8988T (cell line): Measurements from ENCODE around the gene ST13.
A peak's percentile ranks its signal among the peaks of the same experiment; 100 is the strongest.
"Not testable (repeated sequence)": the region's sequence is repeated elsewhere in the genome, so short reads cannot be mapped to it uniquely, and the experiment has no call there.

Source experiments
- DNase-seq: peaks from one replicate; pipeline ENCODE4 v3.0.0; 2011

Gene ST13

GRCh38 chr22:40834619-40835018, 21.8 kb downstream of the ST13 start:
- no peak for DNase-seq

- DNase-seq, result no peak
Measured at GRCh38 chr22:40829131-40829530, 27.3 kb downstream of the ST13 start.

DNA sequence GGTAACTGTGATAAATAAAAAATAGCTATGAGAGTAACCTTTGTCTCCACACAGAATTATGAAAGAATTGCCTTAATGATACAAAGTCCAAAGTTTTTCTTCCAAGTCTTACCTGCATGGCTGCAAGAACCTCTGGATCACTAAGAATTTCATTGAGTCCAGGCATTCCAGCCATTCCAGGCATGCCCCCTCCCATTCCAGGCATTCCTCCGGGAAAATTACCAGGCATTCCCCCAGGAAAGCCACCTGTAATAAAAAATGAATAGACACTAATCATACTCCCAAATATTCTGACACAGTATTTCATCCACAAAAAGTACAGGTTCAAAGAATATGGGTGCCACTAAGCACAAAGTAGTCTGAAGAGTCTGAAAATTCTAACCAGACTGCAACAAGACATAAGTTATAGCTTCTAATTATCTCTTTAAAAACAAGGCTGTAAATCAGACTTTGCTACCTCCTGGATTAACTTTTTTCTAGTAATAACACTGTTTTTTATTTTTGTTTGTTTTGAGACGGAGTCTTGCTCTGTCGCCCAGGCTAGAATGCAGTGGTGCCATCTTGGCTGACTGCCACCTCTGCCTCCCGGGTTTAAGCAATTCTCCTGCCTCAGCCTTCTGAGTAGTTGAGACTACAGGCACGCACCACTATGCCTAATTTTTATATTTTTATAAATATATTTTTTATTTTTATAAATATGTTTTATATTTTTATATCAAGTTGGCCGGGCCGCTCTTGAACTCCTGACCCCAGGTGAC, 29.3 kb downstream of the ST13 start:
- DNase-seq, result no peak

- DNase-seq, result not testable (repeated sequence)
Measured at GRCh38 chr22:40826292-40826691, 30.1 kb downstream of the ST13 start.

DNA sequence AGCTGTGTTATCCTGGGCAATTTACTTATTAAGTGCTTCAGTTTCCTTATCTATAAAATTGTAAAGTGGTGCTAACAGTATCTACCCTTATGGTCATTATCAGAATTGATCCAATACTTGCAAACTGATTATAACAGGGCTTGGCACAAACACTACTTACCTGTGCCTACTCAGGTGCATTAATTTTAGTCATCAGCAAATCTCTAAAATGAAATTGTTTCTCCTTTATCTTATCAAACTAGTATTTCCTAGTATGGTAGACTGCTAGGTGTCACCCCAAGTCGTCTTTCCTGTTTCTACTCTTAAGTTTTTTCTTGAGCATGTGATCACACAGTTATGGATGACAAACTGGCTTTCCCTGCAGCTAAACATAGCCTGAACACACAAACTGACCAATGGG, 33.0 kb downstream of the ST13 start:
- DNase-seq, result no peak

- no peak for DNase-seq
Measured at GRCh38 chr22:40819599-40820140, 36.8 kb downstream of the ST13 start.

DNA sequence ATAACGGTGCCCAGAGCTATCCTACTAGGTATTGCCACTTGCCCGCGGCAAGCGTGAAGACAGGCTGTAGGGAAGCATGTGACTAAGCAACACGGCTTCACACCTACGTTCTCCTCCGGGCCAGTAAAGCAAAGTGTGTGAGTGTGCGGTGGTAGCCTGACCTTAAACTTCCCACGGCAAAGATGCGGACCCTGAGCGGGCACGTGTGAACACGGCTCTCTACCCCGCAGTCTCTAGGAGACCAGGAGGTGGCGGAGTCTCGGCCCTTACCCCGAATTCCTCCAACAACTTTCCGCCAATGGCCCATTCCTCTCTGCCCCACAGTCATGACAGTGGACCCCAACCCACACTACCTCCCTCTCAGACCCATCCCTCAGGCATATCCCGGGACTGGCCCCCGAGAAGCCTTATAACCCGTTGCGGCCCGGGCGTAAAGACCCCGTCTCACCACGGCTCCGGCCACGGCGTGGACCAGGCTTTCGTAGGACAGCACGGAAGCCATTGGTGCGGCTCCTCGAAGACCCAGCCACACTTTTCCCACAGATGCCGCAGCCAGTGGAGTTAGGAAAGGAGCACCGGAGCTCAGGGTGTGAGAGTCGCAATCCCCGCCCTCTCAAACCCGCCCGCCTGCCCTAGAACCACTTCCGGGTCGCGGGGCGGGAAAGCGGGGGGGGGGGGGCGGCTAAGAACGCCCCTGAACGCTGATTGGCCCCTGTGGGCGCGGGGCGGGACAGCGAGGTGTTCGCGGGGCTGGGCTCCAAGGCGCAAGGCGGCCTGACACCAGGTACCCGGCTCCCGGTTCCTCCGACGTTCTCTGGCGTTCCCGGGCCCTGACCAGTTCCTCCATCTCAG, 37.5 kb downstream of the ST13 start, which contains the start of gene SLC25A17:
TSS of gene SLC25A17 (minus strand) at position 600 of the 852 bp plus-strand sequence. CDS start at position 502, 98 bp downstream.
- peak; percentile 42 for DNase-seq

DNA sequence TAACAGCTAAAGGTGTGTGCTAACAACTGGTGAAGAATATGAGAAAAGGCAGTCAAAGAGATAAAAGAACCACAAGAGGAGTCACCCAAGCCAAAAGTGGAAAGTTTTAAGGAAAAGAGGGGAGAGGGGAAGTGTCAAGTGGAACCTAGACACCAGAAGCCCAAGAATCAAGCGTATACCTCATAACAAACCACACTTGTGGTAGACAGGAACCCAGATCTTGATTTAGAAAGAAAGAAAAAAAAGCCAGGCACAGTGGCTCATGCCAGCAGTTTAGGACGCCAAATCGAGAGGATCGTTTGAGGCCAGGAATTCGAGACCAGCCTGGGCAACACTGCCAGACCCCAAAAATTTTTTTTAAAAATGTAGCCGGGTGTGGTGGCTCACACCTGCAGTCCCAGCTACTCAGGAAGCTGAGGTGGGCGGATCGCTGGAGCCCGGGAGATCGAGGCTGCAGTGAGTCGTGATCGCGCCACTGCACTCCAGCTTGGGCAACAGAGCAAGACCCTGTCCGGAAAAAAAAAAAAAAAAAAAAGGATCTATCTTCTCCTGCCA, 38.2 kb downstream of the ST13 start:
- DNase-seq, result no peak

DNA sequence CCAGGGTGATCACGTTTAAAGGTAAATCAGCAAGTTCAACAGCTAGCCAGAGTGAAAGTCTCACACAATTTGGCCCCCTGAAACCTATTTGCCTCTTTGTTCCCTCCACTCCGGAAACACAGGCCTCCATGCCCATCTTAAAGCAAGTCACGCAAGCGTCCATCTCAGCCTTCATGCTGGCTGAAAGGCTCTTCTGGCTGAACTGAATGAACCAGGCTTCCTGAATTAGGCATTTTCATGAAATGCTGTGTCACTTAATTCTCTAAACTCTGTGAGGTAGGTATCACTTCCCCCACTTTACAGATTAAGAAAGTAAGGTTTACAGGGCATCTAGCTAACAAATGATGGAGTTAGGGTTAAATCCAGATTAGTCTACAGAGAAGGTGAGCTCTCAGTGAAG, 38.7 kb downstream of the ST13 start:
- no peak for DNase-seq

DNA sequence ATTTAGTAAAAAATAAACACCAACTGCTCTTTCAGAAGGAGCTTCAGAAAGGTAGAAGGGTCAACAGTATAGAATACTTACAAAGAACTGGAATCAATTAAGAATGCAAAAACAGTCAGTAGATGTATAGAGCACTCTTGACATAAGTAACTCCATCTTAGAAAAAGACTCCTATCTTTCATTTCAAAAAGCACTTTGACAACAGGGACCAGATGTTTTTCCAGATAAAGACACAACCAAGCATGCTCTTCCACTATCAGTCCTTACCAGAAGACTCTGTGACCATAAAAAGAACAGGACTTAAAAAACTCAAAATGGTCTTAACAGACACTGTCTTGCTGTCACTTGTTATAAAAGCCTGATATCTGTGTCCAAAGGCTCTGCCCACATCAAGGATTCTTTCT, 42.5 kb downstream of the ST13 start:
- no peak for DNase-seq

GRCh38 chr22:40808018-40808841, 48.2 kb downstream of the ST13 start:
- no peak for DNase-seq

GRCh38 chr22:40806711-40807110, 49.7 kb downstream of the ST13 start:
- no peak for DNase-seq

DNA sequence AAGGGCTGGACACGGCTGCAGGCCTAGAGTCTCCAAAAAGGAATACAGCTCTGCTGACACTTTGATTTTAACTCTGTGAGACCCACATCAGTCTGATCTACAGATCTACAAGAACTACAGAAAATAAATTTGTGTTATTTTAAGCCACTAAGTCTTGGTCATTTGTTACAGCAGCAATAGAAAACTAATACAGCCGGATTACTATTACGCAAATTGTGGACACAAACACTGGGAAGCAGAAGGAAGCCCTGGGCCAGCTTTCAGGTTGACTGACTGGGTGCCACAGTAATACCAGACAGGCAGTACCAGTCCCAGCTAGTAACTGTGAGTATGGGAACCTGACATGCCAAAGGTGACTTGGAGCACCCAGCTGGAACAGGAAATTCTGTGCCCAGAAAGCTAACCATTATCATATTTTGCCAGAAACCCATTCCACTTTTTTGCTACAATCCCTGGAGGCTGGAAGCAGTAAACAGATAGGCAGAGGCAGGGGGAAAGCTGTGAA, 50.7 kb downstream of the ST13 start:
- no peak for DNase-seq

DNA sequence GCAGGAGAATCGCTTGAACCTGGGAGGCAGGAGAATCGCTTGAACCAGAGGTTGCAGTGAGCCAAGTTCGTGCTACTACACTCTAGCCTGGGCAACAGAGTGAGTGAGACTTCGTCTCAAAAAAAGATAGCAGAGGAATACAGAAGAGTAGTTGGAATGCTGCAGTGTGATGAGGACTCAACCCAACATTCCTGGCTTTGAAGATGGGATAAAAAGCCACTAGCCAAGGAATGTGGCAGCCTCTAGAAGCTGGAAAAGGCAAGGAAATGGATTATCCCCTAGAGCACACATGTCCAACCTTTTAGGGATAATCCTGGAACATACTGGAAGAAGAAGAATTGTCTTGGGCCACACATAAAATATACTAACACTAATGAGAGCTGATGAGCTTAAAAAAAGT, 51.2 kb downstream of the ST13 start:
- no peak for DNase-seq

- DNase-seq, result no peak
Measured at GRCh38 chr22:40803321-40803720, 53.1 kb downstream of the ST13 start.

GRCh38 chr22:40799008-40799407, 57.4 kb downstream of the ST13 start:
- no peak for DNase-seq

- no peak for DNase-seq
Measured at GRCh38 chr22:40797427-40797826, 59.0 kb downstream of the ST13 start.

DNA sequence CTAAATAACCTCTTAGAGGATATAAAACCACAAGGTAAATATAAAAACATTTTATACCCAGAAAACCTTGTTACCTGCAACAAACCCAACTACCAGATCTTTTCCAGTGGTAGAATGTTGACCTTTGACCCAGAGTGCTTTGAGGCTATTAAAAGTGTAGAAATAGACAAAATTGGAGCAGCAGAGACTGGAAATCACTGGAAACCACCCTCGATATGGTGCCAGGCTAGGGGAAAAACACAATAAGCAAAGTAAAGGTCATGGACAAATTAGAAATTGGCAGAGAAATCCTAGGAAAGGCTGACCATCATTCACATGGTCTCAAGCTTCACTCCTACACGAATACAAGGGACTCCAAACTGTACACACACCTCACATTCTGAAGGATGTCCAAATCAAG, 64.0 kb downstream of the ST13 start:
- DNase-seq, result no peak

DNA sequence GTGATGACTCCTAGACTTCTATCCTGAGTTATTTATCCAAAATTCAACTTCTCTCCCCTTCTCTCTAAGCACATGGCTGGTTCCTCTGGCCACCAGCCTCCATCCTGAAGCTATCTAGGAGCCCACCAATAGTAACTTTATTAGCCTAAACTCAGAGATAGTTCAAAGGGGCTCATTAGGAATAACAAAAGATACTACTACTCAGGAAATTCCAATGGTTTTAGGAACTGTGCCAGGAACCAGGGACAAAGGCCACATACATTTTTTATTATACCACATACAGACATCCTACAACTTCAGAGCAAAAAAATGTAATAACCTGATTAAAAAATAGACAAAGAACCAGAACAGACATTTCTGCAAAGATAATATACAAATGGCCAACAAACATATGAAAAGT, 65.2 kb downstream of the ST13 start:
- no peak for DNase-seq

DNA sequence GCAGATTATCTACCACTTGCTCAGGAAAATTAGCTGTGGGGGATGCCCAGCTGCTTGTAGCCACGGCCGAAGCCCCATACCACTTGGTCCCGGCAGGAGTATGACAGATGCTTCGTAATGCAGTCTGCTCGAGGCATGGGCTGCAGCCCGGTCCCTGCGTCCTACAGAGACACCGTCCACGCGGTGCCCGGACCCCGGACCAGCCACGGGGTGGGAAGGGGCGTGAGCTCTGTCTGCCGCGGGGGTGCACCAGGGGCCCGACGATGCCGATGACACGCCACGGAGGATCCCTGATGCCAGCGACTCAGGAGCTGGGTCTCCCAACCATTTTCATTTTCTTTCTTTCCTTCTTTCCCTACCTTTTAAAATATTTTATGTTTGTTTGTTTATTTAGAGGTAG, 67.3 kb downstream of the ST13 start:
- DNase-seq, result no peak

DNA sequence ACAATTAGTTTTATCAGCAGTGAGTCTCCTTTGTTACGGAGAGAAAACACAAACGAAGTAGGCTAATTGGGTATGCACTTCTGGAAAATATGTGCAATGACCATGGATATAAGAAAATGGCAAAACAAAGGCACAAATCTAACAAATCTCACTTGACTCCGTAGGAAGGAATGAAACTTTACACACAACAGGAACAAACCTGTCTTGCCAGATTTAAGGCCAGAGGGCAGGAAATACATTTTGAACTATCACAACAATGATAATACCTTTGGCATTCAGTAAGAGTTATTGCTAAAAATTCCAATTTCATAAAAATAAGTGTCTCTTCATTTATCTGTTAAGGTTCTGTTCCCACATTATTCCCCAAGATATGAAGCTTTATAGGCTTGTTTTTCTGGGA, 73.9 kb downstream of the ST13 start:
- DNase-seq, result no peak

DNA sequence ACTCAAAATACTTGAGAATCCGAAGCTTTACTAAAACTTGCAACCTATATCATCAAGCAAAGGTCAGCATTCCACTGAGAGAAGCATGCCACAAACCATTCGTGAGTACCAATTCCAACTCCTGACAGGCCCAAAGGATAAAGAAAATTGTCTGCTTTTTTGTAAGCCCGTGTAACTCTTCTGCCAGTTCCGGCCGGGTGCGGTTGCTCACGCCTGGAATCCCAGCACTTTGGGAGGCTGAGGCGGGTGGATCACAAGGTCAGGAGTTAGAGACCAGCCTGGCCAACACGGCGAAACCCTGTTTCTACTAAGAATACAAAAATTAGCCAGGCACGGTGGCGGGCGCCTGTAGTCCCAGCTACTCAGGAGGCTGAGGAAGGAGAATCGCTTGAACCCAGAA, 74.7 kb downstream of the ST13 start:
- not testable (repeated sequence) for DNase-seq
